Muscle of arm (tissue), 14 donors: ENCODE results near the gene CLIP3. TPM values are rescaled to one million over a fixed set of nuclear protein-coding genes. Genes with fewer than 3 reads are reported as not detected.
"Not testable (repeated sequence)": the region's sequence is repeated elsewhere in the genome, so short reads cannot be mapped to it uniquely, and the experiment has no call there.

Source experiments
- DNase-seq: peaks from one replicate; pipeline ENCODE4 v3.0.0-alpha.2; 2013
- long read RNA-seq, 11 donors: transcript quantifications; one replicate each; lab custom pipeline, GENCODE V29; 2026
- polyA plus RNA-seq, 12 donors: library from polyadenylated mRNA; unstranded; fragments of 120-200 nt; gene quantifications; one replicate each; pipeline ENCODE4 v1.2.1, GENCODE V29; 2013; ENCODE audit not compliant: insufficient read length in 12 of 12

Gene CLIP3, protein sequence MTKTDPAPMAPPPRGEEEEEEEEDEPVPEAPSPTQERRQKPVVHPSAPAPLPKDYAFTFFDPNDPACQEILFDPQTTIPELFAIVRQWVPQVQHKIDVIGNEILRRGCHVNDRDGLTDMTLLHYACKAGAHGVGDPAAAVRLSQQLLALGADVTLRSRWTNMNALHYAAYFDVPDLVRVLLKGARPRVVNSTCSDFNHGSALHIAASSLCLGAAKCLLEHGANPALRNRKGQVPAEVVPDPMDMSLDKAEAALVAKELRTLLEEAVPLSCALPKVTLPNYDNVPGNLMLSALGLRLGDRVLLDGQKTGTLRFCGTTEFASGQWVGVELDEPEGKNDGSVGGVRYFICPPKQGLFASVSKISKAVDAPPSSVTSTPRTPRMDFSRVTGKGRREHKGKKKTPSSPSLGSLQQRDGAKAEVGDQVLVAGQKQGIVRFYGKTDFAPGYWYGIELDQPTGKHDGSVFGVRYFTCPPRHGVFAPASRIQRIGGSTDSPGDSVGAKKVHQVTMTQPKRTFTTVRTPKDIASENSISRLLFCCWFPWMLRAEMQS
- polyA plus RNA-seq = 10 to 100 TPM in 11 of 12 donors, not detected in 1; 13.4 to 88.9 (median 18.1) TPM
- long read RNA-seq, donor 1, transcript CLIP3-201 (14 exons, 3,370 nt) = major isoform, 8 of 40 reads
- long read RNA-seq, donor 1, partial matches to known transcripts = 29 of 40 reads
- long read RNA-seq, donor 1, other reads (novel, unspliced or antisense) = 0 of 40 reads
- long read RNA-seq, donor 2, partial matches to known transcripts = 0 of 4 reads
- long read RNA-seq, donor 2, other reads (novel, unspliced or antisense) = 0 of 4 reads
- long read RNA-seq, donor 3 = 0 reads
- long read RNA-seq, donor 4, partial matches to known transcripts = 0 of 3 reads
- long read RNA-seq, donor 4, other reads (novel, unspliced or antisense) = 0 of 3 reads
- long read RNA-seq, donor 5, partial matches to known transcripts = 0 of 6 reads
- long read RNA-seq, donor 5, other reads (novel, unspliced or antisense) = 0 of 6 reads
- long read RNA-seq, donor 6, partial matches to known transcripts = 0 of 4 reads
- long read RNA-seq, donor 6, other reads (novel, unspliced or antisense) = 0 of 4 reads
- long read RNA-seq, donor 7, partial matches to known transcripts = 0 of 4 reads
- long read RNA-seq, donor 7, other reads (novel, unspliced or antisense) = 0 of 4 reads
- long read RNA-seq, donor 8, partial matches to known transcripts = 0 of 5 reads
- long read RNA-seq, donor 8, other reads (novel, unspliced or antisense) = 0 of 5 reads
- long read RNA-seq, donor 9, partial matches to known transcripts = 0 of 1 reads
- long read RNA-seq, donor 9, other reads (novel, unspliced or antisense) = 0 of 1 reads
- long read RNA-seq, donor 10, partial matches to known transcripts = 0 of 2 reads
- long read RNA-seq, donor 10, other reads (novel, unspliced or antisense) = 0 of 2 reads
- long read RNA-seq, donor 11, transcript CLIP3-201 (14 exons, 3,370 nt) = major isoform, 6 of 21 reads
- long read RNA-seq, donor 11, partial matches to known transcripts = 12 of 21 reads
- long read RNA-seq, donor 11, other reads (novel, unspliced or antisense) = 0 of 21 reads

DNA sequence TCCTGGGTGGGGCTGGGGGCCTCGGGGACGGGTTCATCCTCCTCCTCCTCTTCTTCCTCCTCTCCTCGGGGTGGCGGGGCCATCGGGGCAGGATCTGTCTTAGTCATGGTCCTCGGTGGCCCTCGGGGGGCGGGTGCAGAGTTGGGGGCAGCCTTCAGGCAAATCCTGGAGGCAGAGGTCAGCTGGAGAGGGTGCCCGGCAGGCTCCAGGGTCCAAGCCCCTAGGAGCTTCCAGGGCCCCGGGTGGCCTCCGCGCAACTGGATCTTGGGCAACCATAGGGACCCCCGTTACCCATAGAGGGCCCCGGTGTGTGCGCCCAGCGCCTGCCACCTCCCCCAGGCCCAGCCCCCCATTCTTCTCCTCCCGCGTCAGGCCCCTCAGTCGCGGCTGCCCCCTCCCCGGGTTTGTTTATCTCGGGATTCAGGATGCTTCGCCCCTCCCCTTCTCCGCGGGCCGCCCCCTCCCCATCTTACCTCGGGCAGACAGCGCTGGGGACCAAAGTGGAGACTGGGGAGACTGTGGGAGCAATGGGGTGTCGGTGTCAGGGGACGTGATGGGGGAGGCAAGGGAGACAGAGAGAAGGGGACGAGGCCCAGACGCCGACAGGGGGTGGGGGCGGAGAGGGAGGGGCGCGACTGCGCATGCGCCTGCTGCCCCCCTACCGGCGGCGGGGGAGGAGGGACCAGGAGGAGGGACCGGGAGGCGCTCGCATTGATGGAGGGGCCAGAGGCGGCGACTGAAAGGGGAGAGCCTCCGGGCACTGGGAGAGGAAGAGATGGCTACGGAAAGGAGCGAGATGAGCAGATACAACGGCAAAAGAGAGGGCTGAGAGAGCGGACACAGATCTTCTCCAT is at the start of gene CLIP3:
Gene CLIP3, minus strand, starts transcription at position 623 of the 854 bp plus-strand sequence. Its CDS starts 516 bp downstream, at position 107.
- peak; percentile 81 for DNase-seq

DNA sequence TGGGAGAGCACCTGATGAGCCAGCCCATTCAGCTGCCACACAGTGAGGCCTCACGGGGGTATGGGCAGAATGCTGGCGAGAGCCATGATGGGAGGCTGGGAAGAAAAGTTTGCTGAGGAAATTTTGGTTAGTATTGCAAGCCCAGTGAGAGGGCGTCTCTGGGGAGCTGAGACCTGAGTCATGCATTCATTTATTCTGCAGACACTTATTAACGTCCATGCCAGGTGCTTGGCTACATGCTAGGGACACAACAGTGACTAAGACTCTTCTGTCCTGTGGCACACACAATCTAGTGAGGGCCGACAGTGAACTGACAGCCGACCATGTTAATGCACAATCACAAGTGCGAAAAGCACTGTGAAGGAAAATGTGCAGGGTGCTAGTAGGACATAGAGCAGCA is 49.2 kb upstream of the CLIP3 start:
- no peak for DNase-seq

DNA sequence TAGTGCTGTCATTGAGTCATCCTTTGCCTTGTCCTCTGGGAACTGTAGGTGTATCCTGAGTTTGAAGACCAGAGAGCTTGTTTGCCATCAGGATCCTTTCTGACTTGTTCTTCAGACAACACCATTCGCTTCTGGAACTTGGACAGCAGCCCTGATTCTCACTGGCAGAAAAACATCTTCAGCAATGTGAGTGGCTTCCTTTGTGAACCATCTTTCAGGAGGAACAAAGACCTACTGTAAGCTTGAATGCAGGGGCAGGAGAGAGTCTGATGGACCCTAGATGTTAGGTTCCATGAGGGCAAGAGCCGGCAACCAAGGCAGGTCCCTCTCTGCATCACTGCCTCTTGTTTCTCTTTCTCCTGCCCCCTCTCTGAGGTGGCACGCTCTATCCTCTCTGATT is 48.7 kb upstream of the CLIP3 start:
- no peak for DNase-seq

DNA sequence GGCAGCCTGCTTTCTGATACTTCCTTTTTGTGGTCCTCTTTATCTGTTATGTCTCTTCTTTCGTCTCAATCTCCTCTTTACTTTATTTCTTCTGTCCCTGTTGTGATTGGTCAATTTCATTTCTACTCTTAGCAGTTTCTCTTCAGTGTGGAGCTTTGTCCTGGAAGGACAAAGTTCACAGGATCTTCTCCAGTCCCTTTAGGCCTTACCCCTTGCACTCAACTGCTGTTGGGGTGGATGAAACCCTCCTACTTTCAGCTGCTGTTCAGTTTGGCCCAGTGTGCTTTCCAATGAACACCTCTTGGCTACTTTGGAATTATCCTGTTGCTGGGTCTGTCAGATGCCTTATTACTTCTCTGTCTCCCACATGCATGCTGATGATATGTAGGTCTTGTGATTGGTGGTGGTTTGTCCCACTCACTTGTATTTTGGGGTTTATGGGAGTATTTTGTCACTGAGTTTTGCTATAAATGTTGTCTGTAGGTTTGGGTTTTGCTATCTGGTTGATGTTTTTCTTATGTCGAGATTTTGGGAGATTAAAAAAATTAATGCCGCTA is 46.8 kb upstream of the CLIP3 start:
- no peak for DNase-seq

DNA sequence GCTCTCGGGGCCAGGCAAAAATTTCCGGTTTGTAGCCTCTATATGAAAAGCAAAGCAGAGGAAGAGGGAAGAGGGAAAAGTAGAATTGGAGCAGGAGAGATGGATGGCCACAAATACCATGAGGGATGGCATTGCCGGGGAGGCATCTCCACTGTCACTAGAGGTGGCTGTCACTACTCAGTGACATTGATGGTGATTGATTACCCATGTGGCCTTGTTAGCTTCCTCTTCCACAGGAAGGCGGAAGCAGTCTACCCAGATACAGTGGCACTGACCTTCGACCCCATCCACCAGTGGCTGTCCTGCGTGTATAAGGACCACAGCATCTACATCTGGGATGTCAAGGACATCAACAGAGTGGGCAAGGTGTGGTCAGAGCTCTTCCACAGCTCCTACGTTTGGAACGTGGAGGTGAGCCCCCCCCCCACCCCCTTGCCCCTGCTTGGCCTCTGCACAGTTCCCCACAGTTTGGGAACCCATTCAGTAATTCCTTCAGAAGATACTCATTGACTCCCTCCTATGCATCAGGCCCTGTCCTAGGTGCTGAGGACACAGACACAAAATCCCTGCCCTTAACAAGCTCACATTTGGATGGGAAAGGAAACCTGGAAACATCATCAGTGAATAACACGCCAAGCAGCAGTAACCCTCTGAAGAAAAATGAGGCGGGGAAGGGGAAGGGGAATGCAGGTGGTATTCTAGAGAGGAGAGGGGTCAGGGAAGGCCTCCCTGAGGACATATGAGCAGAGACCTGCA is 40.6 kb upstream of the CLIP3 start:
- no peak for DNase-seq

DNA sequence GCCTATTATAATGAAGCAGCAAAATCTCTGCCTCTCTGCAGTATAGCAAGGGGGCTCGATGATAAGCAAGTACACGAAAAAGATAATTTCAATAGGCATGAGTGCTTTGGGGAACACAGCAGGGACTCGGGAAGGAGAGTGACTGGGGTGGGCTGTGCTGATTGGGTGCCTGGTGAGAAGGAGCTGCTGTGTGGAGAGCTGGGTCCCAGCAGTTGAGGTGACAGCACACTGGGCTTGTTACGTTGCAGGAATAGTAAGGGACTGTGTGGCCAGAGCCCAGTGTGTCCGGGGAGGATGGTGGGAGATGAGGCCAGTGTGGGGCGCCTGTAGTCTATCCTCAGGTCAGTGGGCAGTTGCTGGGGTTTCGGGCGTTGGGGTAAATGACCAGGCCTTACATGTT is 39.4 kb upstream of the CLIP3 start:
- no peak for DNase-seq

DNA sequence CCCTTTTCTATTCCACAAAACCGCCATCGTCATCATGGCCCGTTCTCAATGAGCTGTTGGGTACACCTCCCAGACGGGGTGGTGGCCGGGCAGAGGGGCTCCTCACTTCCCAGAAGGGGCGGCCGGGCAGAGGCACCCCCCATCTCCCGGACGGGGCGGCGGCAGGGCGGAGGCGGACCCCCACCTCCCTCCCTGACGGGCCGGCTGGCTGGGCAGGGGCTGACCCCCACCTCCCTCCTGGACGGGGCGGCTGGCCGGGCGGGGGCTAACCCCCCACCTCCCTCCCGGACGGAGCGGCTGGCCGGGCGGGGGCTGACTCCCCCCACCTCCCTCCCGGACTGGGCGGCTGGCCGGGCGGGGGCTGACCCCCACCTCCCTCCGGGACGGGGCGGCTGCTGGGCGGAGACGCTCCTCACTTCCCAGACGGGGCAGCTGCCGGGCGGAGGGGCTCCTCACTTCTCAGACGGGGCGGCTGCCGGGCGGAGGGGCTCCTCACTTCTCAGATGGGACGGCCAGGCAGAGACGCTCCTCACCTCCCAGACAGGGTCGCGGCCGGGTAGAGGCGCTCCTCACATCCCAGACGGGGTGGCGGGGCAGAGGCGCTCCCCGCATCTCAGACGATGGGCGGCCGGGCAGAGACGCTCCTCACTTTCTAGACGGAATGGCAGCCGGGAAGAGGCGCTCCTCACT is 36.3 kb upstream of the CLIP3 start:
- DNase-seq = not testable (repeated sequence)

DNA sequence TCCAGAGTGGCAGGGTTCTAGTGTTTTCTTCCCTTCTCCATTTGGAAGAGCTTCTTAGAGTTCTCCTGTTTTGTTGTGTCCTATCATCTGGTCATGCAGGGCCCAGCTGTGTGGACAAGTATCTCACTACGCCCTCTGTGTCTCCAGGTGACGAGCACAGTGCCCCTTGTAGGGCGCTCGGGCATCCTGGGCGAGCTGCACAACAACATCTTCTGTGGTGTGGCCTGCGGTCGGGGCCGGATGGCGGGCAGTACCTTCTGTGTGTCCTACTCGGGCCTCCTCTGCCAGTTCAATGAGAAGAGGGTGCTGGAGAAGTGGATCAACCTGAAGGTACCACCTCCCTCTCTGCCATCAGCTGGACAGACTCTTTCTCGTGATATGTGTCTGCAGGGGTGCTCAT is 35.0 kb upstream of the CLIP3 start:
- no peak for DNase-seq

DNA sequence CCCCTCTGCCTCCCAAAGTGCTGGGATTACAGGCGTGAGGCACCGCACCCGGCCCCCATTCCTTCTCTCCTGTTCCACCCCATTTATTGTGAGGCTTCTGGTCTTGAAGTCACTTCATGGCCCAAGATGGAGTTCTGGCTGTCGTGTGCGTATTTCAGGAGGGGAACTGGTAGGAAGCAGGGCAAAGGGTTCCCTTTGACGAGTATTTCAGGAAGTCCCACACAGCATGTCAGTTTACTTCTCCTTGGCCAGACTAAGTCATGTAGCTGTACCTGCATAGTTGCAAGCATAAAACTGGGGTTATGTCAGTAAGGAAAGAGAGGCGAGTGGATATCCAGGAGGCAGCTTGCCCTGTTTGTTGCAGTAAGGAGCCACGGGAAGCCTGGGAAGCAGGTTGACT is 32.2 kb upstream of the CLIP3 start:
- no peak for DNase-seq

DNA sequence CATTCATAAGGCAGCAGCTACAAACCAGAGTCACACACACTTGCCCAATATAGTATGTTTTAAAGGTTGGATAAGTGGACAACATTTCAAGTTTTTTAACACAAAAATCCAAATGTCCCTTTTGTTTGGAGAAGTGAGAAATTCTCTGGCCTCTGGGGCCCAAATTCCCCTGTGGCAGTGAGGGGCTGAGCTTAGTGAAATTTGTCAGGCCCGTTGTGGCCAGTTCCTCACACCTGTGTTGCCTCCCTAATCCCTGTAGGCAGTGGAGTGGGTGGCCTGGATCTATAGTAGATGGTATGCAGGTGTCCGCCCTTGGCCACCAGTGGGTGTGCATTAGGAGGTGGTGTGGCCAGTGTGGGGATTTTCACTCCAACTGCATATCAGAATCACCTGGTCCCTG is 28.7 kb upstream of the CLIP3 start:
- DNase-seq = no peak

DNA sequence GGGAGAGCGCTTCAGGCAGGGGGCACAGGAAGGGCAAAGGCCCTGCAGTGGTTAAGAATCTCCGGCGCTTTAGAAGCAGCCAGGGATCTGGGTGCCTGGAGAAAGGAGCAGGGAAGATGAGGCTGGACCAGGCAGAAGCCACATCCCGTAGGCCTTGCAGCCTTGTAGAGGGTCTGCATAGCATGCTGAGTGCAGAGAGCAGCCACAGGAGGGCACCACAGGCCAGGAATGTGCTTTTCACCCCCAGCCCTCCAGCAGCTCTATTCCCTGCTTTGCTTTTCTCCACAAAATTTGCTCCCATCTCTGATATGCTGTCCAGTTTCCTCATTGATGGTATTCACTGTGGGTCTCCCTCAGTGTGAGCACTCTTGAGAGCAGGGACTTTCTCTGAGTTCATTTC is 27.8 kb upstream of the CLIP3 start:
- DNase-seq = no peak

DNA sequence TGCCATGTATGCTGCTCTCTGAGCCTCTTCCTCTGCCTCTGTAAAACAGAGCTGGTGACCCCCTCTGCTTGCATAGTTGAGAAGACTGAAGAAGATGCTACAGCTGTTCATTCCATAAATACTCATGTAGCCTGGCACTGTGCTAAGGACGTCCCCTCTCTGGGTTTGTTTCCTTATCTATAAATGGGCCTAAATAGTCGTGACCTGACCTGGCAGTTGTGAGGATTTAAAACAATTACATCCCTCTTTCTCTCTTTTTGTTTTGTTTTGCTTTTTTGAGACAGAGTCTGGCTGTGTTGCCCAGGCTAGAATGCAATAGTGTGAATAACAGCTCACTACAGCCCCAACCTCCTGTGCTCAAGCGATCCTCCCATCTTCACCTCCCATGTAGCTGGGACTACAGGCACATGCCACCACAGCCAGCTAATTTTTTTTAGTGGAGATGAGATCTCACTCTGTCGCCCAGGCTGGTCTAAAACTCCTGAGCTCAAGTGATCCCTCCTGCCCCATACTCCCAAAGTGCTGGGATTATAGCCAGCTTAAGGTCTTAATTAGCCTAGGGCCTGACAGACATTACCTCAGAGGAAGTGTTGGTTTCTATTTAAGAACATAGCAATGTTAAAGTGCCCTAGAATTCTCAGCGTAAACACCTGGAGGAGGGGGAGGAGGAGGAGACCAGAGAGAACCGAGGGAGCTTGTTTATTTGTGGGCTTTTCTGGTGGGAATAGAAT is 26.7 kb upstream of the CLIP3 start:
- no peak for DNase-seq

DNA sequence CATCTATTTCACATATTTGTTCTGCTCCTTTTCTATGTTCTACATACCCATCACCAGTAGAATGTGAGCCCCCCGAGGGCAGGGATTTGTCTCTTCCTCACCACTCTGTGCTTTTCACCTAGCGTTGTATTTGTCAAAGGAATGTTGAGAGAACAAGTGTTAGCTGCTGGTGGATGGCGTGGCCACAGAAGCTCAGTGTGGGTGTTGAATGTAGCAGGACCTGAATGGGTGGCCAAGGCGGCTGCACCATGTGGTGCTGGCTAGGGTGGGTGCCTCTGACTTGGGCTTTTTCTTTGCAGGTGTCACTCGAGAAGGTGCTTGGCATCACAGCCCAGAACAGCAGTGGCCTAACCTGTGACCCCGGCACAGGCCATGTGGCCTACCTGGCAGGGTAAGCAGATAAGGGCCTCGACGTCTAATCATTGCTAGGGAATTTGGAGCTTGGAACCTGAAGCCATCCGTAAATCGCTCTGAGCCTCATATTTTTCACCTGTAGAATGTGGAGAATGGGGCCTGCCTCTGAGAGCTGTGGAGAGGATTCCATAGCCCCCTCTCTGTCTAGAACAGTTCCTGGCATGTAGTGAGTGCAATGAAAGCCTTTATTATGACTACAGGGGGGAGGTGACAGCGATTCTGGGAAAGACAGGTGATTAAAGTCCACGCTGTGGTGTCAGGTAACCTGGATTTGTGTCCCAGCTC is 26.0 kb upstream of the CLIP3 start:
- DNase-seq = no peak

DNA sequence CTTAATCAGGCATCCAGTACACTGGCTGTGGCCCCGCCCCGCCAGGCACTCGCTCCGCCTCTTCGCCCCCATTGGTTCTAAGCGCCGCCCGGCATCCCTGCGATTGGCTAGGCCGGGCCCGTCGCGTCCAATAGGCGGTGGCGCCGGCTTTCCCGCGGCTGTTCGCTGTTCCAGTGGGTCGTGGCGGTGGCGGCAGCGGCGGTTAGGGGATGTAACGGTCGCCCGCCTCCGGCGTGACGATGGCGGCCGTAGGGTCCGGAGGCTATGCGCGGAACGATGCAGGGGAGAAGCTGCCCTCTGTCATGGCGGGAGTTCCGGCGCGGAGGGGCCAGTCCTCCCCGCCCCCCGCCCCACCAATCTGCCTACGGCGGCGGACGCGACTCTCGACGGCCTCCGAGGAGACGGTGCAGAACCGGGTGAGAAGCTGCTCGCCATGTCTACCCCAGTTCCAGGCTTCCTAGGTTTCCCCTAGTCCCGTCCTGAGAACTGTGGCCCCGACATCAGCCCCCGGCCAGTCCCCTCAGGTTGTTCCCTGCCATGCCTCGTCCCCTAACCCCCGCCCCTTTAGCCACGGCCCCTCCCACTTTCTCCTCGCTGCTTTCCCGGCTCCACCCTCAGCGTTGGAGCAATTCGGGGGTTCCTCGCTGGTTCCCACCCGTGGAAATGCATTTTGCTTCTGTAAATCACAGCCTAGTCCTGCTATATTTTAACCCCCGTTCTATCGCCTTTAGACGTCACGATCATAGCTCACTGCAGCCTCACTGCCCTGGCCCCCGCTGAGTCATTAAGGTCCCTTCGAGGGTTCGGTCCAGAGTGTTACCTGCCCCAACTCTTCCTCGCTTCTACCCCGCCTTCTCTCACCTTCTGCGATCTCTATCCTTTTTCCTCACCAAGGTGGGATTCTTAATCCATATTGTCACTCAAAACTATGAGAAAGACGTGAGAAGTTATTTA is 22.3 kb upstream of the CLIP3 start, which contains the start of gene WDR62:
Gene WDR62, plus strand, starts transcription at position 165 of the 954 bp plus-strand sequence. Its CDS starts 75 bp downstream, at position 240.
- DNase-seq = no peak

DNA sequence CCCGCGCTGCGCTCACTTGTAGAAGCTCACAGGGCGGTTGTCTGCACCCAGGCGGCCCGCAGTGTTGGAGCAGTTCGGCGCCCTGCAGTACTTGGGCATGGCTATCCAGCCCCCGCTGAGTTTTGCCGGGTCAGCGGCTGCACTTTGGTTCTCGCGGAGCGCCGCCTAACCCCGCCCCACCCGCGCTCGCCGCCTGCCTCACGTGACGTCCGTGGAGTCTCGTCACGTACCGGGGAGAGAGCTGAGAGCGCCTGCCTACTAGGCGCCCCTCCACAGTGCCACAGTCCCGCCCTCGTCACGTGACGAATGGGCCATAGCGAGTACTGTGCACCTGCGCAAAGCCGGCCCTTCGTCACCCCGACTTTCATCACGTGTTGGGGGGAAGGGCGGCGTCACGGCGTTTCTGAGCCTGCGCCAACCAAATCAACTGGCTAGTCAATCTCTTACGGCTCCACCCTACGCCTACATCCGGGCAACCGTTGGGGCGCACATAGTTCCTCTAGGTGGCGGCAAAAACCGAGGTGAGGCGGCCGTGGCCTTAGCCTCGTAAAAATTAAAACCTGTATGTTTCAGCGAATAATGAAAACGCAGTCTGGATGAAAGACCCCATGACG is 21.6 kb upstream of the CLIP3 start, which contains the start of gene THAP8:
Gene THAP8, minus strand, starts transcription at position 167 of the 614 bp plus-strand sequence. Its CDS starts 68 bp downstream, at position 99.
- DNase-seq = peak; percentile 100
